CD4-positive, alpha-beta T cell treated with Interleukin-4 for 1 hour (primary cell): Measurements from ENCODE around the gene MSLN.

Source experiments
- DNase-seq, 2 donors: peaks; one replicate each; pipeline ENCODE4 v3.0.0-alpha.2; 2020 to 2022

MSLN gene

DNA sequence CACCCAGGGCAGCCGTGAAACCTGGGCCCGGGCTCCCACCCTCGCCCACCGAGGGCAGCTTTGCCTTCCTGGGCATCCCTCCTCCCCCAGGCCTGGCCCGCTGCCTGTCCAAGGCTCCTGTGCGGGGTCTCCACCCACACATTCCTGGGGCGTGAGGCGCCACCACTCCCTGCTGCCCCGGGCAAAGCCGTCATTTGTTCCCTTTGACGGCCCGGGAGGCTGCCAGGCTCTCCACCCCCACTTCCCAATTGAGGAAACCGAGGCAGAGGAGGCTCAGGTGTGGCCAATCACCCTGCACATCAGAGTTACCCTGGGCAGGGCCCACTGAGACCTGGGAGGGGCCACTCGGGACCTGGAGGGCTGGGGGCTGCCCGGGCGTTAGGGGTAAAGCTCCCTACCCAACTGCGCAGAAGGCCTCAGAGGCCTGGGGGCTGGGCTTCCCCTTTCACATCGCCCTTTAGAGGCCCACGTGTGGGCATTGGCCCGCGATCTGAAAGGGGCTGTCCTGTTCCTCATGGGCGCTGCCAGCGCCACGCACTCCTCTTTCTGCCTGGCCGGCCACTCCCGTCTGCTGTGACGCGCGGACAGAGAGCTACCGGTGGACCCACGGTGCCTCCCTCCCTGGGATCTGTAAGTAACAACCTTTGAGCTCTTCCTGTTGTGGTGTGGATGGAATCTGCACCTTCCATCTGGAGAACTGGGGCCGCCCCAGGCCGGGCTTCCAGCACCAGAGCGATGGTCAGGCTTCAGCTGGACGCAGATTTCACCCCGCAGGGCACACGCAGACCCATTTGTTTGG, at the start of gene MSLN:
Gene MSLN, plus strand, starts transcription at position 190 of the 799 bp plus-strand sequence. CDS start 1,947 bp downstream, outside the sequence.
- DNase-seq, result no peak

DNA sequence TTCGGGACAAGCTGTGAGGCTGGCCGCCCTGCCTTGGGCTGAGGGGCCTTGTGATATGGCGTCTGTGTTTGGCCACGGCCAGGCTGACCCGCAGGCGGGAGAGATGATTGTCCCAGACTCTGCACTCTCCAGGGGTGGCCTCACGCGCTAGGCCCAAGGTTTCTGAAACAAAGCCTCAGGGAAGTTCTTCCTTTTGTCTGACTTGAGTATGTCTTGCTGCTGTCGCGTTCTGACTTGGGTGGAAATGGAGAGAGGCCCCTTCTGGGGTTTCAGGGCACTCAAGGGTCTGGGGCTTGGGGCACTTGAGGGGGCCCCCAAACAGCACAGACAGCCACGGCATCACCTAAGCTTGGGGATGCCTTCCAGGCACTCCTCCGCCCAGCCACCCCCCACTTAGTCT, 49.5 kb upstream of the MSLN start:
- no peak for DNase-seq

DNA sequence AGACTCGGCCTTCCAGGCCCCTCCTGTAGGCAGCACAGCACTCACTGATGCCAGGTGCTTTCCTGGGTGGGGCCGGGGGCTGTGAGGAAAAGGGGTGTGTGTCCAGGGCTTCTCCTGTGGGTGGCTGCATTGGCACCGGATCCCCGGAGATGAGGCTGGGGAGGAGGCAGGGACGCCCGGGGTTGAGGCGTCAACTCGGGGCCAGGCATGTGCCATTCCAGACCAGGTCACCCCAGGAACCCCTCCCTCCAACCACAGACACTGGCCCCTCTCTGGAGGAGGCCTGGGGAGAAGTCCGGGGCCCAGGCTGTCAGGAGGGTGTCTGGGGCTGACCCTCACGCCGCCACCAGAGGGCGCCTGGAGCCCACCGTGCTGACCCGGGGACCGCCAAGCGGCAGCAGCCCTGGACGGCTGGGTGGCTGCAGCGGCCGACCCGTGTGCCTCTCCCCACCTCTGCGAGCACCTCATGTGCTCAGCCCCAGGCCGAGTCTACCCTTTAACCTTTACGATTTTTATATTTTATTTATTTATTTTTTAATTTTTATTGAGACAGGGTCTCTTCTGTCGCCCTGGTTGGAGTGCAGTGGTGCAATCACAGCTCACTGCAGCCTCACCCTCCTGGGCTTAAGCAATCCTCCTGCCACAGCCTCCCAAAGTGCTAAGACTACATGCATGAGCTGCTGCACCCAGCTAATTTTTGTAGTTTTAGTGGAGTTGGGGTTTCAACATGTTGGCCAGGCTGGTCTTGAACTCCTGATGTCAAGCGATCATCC, 48.8 kb upstream of the MSLN start:
- DNase-seq, result peak; percentile 78

DNA sequence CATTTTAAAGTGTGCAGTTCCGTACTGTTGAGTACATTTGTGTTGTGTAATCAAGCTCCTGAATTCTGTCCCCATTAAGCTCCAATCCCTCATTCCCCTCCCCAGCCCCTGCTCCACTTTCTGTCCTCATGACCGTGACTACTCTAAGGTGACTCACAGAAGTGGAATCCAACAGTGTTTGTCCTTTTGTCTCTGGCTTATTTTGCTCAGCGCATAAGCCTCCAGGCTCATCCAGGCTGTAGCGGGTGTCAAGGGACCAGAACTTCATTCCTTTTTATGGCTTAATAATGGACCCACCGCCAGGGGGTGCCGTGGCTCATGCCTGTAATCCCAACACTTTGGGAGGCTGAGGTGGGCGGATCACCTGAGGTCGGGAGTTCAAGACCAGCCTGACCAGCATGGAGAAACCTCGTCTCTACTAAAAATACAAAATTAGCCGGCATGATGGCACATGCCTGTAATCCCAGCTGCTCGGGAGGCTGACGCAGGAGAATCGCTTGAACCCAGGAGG, 47.7 kb upstream of the MSLN start:
- peak; percentile 40 to 53 for DNase-seq

DNA sequence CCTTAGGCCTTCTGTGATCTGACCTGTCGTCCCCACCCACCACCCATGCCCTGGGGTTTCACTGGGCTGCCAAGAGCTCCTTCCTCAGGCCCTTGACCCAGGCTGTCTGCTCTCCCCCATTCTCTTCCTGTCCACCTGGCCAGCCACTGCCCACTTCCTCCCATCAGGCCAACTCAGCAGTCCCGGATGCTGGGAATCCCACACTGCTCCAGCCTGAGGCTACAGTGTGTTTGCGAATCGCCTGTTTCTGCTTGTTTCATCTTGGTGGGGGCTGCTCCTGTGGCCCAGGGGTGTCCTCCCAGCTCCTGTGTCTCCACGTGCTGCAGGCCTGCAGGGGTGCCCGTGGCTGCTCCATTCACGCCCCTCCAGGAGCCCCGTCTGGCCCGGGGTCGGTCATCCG, 46.5 kb upstream of the MSLN start:
- no peak for DNase-seq

DNA sequence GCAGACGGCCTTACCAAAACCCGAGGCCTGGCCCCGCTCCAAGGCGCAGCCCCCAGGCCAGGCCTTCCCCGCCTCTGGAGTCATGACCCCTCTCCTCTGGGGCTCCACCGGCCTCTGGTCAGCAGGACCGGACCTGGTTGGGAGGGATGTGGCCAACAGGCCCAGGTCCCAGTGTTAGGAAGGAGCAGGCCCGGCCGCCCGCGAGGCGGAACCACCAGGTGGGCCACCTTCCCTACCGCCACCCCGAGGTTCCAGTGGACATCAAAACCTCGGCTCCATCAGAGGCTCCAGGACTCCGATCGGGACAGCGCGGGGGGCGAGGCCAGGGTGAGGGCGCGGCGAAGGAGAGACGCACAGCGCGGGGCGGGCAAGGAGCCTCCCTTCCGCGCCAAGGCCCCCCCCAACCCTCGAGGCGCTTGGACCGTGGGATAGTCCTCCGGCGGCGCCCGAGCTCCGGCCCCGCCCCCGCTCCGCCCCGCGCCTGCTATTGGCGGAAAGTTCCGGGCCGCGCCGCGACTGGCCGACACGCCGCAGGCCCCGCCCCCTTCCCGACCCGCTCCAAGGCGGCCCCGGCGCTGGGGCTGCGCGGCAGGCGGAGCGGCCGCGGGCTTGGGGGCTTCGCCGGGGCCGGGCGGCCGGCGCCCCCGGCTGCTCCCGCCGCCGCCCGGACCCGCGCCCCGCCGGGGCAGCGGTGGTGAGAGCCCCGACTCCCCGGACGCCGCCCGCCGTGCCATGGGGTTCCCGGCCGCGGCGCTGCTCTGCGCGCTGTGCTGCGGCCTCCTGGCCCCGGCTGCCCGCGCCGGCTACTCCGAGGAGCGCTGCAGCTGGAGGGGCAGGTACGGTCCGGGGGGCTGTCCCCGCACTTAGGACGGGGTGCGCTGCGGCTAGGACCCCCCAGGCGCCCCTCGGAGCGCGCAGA, 45.7 kb upstream of the MSLN start, which contains the start of gene METRN:
Gene METRN, plus strand, starts transcription at position 561 of the 919 bp plus-strand sequence. Its CDS starts 172 bp downstream, at position 733.
- peak; percentile 85 to 88 for DNase-seq

DNA sequence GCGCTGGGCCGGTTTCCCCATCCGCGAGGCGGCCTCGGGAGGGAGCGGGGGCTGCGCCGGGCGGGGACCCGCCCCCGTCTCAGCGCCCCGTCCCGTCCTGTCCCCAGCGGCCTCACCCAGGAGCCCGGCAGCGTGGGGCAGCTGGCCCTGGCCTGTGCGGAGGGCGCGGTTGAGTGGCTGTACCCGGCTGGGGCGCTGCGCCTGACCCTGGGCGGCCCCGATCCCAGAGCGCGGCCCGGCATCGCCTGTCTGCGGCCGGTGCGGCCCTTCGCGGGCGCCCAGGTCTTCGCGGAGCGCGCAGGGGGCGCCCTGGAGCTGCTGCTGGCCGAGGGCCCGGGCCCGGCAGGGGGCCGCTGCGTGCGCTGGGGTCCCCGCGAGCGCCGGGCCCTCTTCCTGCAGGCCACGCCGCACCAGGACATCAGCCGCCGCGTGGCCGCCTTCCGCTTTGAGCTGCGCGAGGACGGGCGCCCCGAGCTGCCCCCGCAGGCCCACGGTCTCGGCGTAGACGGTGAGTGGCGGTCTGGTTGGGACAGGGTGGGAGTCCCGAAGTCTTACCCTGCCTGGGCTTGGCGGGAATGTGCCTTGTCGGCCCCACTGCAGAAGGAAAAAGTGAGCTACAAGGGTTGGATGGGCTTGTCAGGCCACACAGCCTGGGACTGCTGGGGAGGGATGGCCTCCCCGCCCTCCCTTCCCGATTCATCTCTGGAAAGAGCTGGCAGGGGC, 44.9 kb upstream of the MSLN start:
- no peak for DNase-seq

DNA sequence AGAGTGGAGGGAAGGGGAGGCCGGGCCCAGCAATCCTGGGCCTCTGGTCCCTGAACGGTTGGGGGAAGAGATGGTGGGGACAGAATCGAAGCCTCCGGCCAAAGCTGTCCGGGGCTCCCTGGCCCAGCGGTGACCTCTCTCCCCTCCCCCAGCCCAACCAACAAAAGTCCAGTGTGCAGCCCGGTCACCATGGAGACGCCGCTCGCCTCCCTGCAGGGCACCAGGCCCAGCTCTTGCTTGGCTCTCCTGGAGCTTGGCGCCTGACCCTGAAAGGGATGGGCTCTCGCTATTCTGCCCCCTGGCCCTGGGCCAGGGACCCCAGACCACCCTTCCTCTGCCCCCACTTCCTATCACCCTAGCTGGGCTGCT, 44.4 kb upstream of the MSLN start:
- DNase-seq, result no peak

DNA sequence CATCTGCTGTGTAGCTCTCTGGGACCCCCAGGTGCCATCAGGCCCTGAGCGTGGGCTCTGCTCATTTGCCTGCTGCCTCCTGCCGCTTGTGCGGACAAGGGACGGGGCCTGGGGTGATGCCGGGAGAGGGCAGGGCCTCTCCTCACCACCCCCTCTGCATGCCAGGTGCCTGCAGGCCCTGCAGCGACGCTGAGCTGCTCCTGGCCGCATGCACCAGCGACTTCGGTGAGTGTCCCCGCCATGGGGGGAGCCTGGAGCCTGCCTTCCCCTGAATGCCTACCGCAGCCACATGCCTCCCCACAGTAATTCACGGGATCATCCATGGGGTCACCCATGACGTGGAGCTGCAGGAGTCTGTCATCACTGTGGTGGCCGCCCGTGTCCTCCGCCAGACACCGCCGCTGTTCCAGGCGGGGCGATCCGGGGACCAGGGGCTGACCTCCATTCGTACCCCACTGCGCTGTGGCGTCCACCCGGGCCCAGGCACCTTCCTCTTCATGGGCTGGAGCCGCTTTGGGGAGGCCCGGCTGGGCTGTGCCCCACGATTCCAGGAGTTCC, 43.7 kb upstream of the MSLN start:
- no peak for DNase-seq

DNA sequence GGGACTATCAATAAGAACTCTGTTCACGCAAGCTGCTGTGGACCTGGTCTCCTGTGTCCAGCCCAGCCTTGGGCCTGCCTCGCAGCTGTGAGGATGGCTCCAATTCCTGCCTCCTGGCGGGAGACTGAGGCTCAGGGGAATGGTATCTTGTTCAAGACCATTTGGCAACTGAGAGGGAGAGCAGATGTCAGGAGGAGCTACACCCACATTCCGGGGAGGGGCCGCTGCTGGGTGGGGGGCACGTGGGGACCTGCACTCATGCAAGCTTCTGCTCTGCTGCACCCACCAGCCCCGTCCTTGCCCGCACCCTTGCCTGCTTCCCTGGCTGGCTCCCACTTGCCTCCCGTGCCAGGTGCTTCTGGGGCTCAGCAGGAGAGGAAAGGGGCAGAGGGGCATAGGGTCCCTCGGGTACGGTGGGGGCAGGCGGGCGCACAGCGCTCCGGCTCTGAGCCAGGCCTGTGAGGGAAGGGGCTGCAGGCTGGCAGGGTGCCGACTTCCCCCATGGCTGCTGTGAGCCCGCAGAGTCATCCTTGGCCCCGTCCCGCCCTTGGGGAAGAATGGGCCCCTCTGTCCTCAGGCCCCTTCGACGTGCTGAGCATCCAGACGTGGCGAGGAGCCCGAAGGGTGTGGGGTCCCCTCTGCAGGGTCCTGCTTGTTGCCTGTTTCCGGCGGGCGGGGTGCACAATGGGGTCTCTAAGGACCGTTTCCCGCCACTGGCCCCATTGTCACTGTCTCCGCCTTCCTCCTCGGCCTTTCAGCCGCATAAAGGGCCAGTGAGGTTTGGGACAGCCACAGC, 42.9 kb upstream of the MSLN start:
- no peak for DNase-seq

DNA sequence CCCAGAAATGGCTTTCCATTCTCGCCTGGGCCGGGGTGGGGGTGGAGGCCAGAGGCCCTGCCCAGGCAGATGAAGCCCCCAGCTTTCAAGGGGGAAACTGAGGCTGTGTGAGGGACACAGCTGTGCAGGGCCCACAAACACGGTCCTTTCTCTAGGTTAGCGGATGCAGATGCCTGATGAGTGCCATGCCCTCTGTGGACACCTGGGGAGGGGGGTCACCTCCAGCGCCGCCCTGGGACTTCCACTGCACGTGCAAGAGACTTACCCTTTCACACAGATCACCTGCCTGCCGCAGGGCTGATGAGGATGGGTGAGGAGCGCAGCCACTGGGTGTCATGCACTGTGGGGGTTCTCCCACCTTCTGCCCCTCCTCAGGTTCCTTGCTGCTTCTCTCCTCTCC, 42.1 kb upstream of the MSLN start:
- DNase-seq, result no peak

DNA sequence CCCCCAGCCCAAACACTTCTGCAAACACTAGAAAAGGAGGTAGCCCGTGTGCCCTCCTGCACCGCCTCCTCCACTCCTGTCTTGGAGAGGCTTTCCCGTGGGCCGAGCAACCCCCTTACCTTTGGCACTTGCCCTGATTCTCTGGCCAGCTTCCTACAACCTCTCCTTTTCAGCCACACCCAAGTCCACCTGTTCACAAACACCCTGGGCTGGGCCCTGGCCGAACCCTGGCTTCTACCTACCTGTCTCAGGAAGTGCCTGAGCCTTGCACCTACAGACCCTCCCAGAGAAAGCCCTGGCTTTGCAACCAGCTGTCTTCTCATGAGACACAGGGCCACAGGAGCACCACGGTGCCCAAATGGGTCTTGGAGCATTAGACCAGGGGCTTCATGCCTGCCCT, 41.6 kb upstream of the MSLN start:
- no peak for DNase-seq

DNA sequence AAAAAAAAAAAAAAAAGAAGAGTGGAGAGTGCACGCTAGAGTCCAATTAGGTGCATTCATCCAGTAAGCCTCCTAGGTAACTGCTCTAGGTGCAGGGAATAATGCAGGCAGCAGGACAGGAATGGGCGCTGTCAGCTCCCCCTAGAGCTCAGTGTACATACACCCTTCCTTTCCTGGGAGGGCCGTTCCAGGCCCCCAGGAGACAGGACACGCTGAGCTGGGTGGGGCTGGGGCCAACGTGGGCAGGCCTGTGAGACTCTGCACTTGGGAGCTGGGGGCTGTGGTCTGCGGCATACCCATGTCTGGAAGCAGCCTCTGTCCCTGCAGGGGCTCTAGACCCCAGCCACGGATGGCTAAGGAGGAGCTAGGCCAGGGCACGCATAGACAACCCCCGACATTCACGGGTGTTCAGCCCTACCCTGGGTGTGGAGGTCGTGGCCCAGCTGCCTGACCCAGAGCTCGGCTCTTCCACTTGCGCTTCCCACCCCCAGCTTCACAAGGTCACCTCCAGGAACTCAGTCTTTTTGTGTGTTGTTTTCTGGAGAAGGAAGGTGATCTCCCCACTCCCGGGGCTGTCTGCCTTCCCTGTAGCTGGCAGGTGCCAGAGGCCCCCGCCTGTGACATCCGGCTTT, 40.6 kb upstream of the MSLN start:
- no peak for DNase-seq

DNA sequence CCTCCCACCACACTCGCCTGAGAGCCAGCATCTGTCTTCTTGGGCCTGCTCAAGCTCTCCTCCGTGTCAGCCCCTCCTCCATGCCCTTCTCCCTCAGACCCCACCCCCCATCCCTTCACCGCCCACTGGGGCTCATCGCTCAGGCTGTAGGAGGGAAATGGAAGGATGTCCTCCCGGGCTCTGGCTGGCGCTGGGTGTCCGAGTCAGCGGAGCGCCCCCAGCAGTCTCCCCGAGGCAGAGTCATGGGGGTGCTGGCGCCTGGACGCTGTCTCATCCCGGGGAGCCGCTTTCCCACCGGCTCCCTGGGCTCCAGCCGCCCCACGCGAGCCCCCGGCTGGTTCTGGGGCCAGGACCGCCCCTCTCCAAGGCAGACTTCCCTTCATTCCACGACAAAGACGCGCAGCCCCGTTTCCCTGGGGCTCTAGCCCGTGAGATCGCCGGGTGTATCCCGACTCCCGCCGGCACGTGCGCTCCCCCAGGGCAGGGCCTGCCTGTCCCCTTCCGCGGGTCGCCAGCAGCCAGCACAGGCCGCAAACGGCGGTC, 40.0 kb upstream of the MSLN start:
- DNase-seq, result peak in 1 of 2 donors; percentile 43

DNA sequence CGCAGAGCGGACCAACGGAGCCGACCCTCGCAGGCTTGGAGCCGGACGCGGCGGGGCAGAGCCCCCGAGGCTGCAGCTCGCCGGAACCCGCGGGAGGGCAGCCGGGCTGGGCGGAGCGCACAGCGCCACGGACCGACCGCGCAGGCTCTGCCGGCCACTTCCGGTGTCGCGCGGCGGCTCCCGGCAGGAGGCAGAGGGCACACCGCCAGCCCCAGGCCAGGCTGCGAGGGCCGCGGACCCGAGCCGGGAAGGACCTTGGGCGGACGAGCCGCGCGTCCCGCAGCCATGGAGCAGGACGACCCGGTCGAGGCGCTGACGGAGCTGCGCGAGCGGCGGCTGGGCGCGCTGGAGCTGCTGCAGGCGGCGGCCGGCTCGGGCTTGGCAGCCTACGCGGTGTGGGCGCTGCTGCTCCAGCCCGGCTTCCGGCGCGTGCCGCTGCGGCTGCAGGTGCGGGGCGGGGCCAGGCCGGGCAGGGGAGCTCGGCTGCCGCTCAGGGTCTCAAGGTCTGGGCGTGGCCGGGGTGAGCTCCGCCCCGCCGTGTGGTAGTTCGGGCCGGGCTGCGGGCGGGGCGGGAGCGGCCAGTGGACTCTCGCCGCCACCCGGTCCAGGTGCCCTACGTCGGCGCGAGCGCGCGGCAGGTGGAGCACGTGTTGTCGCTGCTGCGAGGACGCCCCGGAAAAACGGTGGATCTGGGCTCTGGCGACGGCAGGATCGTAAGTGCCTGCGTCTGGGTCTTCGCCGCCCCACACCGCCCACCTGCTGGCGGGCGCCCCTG, 39.4 kb upstream of the MSLN start, which contains the start of gene ANTKMT:
Gene ANTKMT, plus strand, starts transcription at position 157 of the 775 bp plus-strand sequence. Its CDS starts 129 bp downstream, at position 286.
- DNase-seq, result peak; percentile 80 to 82

DNA sequence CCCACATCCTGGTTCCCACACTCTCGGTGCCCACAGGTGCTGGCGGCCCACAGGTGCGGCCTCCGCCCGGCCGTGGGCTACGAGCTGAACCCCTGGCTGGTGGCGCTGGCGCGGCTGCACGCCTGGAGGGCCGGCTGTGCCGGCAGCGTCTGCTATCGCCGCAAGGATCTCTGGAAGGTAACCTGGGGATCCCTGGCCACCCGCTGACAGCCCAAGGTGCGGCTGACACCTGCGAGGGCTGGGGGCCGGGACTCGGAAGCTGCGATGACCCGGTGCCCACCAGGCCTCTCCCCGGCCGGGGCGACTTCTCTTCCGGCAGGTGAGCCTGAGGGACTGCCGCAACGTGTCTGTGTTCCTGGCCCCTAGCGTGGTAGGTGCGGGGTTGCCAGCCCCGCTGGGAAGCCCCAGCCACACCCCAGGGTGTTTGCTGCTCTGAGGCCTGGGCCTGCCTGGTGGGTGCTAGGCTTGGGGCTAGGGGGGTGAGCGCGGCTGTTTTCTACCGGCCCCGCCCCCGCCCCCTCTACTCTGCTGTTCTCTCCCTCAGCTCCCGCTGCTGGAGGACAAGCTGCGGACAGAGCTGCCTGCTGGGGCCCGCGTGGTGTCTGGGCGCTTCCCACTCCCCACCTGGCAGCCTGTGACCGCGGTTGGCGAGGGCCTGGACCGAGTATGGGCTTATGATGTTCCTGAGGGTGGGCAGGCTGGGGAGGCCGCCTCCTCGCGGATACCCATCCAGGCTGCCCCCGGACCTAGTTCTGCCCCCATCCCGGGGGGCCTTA, 38.6 kb upstream of the MSLN start:
- peak in 1 of 2 donors; percentile 42 for DNase-seq

DNA sequence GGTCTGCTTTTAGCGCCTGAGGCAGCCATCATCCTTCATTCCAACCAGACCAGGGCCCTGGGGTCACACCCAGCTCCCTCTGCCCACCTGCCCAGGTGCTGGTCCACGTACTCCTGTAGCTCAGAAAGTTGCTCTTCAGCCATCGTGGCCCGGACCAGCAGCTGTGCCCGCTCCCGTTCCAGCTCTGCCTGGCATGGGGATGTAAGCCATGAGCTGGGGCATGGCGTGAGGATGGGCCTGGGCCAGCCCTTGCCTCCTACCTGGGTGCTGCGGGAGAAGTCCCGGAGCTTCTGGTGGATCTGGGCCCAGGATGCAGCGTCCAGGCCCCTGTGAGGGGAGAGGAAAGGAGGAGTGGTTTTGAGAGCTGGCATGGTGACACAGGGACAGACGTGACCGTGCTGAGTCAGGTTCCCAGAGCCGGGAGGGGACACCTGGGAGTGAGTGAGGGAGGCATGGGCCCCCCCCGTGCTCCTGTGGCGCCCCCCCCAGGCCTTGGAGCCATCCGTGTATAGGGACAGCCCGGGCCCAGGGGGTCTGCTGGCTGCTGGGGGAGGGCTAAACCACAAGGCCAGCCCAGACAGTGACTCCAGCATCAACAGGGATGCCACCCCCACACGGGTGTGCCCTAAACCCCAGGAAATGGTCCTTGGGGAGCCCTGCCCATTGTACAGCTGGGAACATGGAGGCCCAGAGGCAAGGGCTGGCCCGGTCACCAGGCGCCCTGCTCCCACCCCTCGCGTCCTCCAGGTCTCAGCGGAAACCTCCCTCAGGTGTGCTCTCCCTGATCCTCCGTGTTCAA, 37.5 kb upstream of the MSLN start:
- no peak for DNase-seq
